Loucy (cell line): ENCODE measurements around the gene CNNM3.
"Not testable (repeated sequence)": the region's sequence is repeated elsewhere in the genome, so short reads cannot be mapped to it uniquely, and the experiment has no call there.

Experiments used
- H2AFZ ChIP-seq: fragments of 200-600 bp; sonication (generic); 2 replicates; pipeline ENCODE4 v1.6.0; 2016; ENCODE audit warnings: antibody characterized with exemption, mild to moderate bottlenecking, low read length, moderate library complexity
- H3F3A ChIP-seq: fragments of 200-600 bp; 2 replicates; pipeline ENCODE4 v1.6.0; 2016; ENCODE audit warnings: antibody characterized with exemption, low read depth, mild to moderate bottlenecking
- H3K27me3 ChIP-seq: fragments of 200-600 bp; sonication (generic); 2 replicates; pipeline ENCODE4 v1.6.1; 2014; ENCODE audit warnings: low read length, mild to moderate bottlenecking; ENCODE audit not compliant: insufficient read depth, poor library complexity, severe bottlenecking
- H3K36me3 ChIP-seq: fragments of 200-600 bp; sonication (generic); 2 replicates; pipeline ENCODE4 v1.6.1; 2016; ENCODE audit warnings: low read length; ENCODE audit not compliant: insufficient read depth
- H3K4me1 ChIP-seq: fragments of 200-600 bp; sonication (generic); 2 replicates; pipeline ENCODE4 v1.5.1; 2014; ENCODE audit warnings: low read length, mild to moderate bottlenecking; ENCODE audit not compliant: insufficient read depth, poor library complexity, severe bottlenecking
- H3K4me2 ChIP-seq: fragments of 200-600 bp; sonication (generic); 2 replicates; pipeline ENCODE4 v1.6.0; 2014; ENCODE audit warnings: antibody characterized with exemption, low read length, low read depth, mild to moderate bottlenecking; ENCODE audit not compliant: poor library complexity, severe bottlenecking
- H3K4me3 ChIP-seq: fragments of 200-600 bp; sonication (generic); 2 replicates; pipeline ENCODE4 v1.5.1; 2014; ENCODE audit warnings: low read length, mild to moderate bottlenecking, mixed read lengths; ENCODE audit not compliant: poor library complexity, severe bottlenecking
- H3K79me2 ChIP-seq: fragments of 200-600 bp; sonication (generic); 2 replicates; pipeline ENCODE4 v1.6.1; 2014; ENCODE audit warnings: low read length; ENCODE audit not compliant: insufficient read depth
- H3K9ac ChIP-seq: fragments of 200-600 bp; sonication (generic); 2 replicates; pipeline ENCODE4 v1.6.0; 2014; ENCODE audit warnings: mild to moderate bottlenecking, low read depth, low read length, moderate library complexity; ENCODE audit not compliant: poor library complexity, severe bottlenecking
- H3K9me2 ChIP-seq: fragments of 200-600 bp; sonication (generic); replicated peaks from 2 replicates; pipeline ENCODE4 v1.6.1; 2016; ENCODE audit warnings: low read depth, low read length, mixed read lengths
- H3K9me3 ChIP-seq: fragments of 200-600 bp; sonication (generic); 2 replicates; pipeline ENCODE4 v1.6.1; 2014; ENCODE audit warnings: mild to moderate bottlenecking, antibody characterized with exemption, low read length, low read depth; ENCODE audit not compliant: insufficient read depth
- H4K20me1 ChIP-seq: fragments of 200-600 bp; sonication (generic); 2 replicates; pipeline ENCODE4 v1.6.0; 2014; ENCODE audit warnings: antibody characterized with exemption, low read length, mild to moderate bottlenecking; ENCODE audit not compliant: insufficient read depth, poor library complexity, severe bottlenecking
- CTCF ChIP-seq: fragments of 200-600 bp; sonication (generic); conservative IDR thresholded peaks from 2 replicates; pipeline ENCODE4 v1.5.1; 2014; ENCODE audit warnings: mild to moderate bottlenecking, antibody characterized with exemption, low read length
- EZH2phosphoT487 ChIP-seq: fragments of 200-600 bp; IDR thresholded peaks from 2 replicates; pipeline ENCODE4 v1.6.1; 2018; ENCODE audit warnings: antibody characterized with exemption, mild to moderate bottlenecking, moderate library complexity, borderline replicate concordance

CNNM3 gene

GRCh38 chr2:96802721-96803120 is 13.3 kb upstream of the CNNM3 start:
- H3K4me2 ChIP-seq, result no peak overlapping the region
- peaks cover 6% of the 10 kb centered on the region; the same call in 1 of the 2 replicates for H3K36me3 ChIP-seq

GRCh38 chr2:96804986-96805385 is 11.1 kb upstream of the CNNM3 start:
- Histone ChIP-seq H3K79me2 (no peaks in the 10 kb centered on the region), H3K9me3 (no peaks in the 10 kb centered on the region), H2AFZ (no peak overlapping the region), H3K4me2 (no peak overlapping the region), H3F3A (no peaks in the 10 kb centered on the region), H3K36me3 (peaks cover 6% of the 10 kb centered on the region; the same call in 1 of the 2 replicates), H3K4me3 (no peak overlapping the region), H3K9ac (no peak overlapping the region), H3K4me1 (no peaks in the 10 kb centered on the region), H3K9me2 (no peaks in the 10 kb centered on the region), H3K27me3 (no peaks in the 10 kb centered on the region), H4K20me1 (no peaks in the 10 kb centered on the region)
- no peak for TF ChIP-seq CTCF
- no peak for TF ChIP-seq EZH2phosphoT487

More at GRCh38 chr2:96802721-96803120, 13.3 kb upstream of the CNNM3 start:
- no peak overlapping the region for H2AFZ ChIP-seq
- no peak overlapping the region for H3K4me3 ChIP-seq
- H3K79me2 ChIP-seq, result no peaks in the 10 kb centered on the region
- no peaks in the 10 kb centered on the region for H3K9me2 ChIP-seq
- no peaks in the 10 kb centered on the region for H3K27me3 ChIP-seq
- H3F3A ChIP-seq, result no peaks in the 10 kb centered on the region
- no peaks in the 10 kb centered on the region for H3K9me3 ChIP-seq
- H3K9ac ChIP-seq, result no peak overlapping the region
- no peaks in the 10 kb centered on the region for H4K20me1 ChIP-seq
- H3K4me1 ChIP-seq, result no peaks in the 10 kb centered on the region
- TF ChIP-seq CTCF (no peak), EZH2phosphoT487 (no peak)

GRCh38 chr2:96805946-96806345 is 10.1 kb upstream of the CNNM3 start:
- not testable (repeated sequence) for H3K4me3 ChIP-seq, H3K4me2 ChIP-seq, H3K27me3 ChIP-seq

GRCh38 chr2:96806468-96807126 is 9.5 kb upstream of the CNNM3 start:
- Histone ChIP-seq H3K4me1 (no peaks in the 10 kb centered on the region), H3K9ac (no peak overlapping the region), H3K79me2 (no peaks in the 10 kb centered on the region), H3K36me3 (peaks cover 1% of the 10 kb centered on the region; the same call in 1 of the 2 replicates), H4K20me1 (no peaks in the 10 kb centered on the region), H3K4me3 (no peak overlapping the region), H3K4me2 (no peak overlapping the region), H3F3A (no peaks in the 10 kb centered on the region), H3K9me3 (no peaks in the 10 kb centered on the region), H2AFZ (no peak overlapping the region), H3K9me2 (no peaks in the 10 kb centered on the region), H3K27me3 (no peaks in the 10 kb centered on the region)
- TF ChIP-seq CTCF (no peak), EZH2phosphoT487 (no peak)

More at GRCh38 chr2:96805946-96806345, 10.1 kb upstream of the CNNM3 start:
- not testable (repeated sequence) for H2AFZ ChIP-seq, H3F3A ChIP-seq, H3K9ac ChIP-seq, H3K4me1 ChIP-seq, H3K9me2 ChIP-seq, H3K9me3 ChIP-seq, H4K20me1 ChIP-seq, H3K79me2 ChIP-seq, H3K36me3 ChIP-seq
